ENCODE results near the gene RILPL1. TPM values are rescaled to one million over a fixed set of nuclear protein-coding genes. Genes with fewer than 3 reads are reported as not detected.
"Not testable (repeated sequence)": the region's sequence is repeated elsewhere in the genome, so short reads cannot be mapped to it uniquely, and the experiment has no call there.

The RILPL1 gene
- total RNA-seq, 2 donors from 2014 or later, result 5.4 TPM

- Mint-ChIP-seq H3K27ac (no peak overlapping the region), H3K4me1 (ENCODE audit: low read depth) (peaks cover 35% of the 10 kb centered on the region), H3K9me3 (no peaks in the 10 kb centered on the region), H3K36me3 (ENCODE audit: insufficient read depth in 2 of 2) (no peaks in the 10 kb centered on the region), H3K27me3 (ENCODE audit: low read depth) (no peaks in the 10 kb centered on the region), H3K4me3 (peak overlapping the region in 1 of 2 donors; percentile 12)
- ATAC-seq (replicated peaks in 1 of 2) (peak; percentile 17 to 35), DNase-seq (no peak)
Measured at GRCh38 chr12:123483602-123484248, 49.8 kb downstream of the RILPL1 start.

DNA sequence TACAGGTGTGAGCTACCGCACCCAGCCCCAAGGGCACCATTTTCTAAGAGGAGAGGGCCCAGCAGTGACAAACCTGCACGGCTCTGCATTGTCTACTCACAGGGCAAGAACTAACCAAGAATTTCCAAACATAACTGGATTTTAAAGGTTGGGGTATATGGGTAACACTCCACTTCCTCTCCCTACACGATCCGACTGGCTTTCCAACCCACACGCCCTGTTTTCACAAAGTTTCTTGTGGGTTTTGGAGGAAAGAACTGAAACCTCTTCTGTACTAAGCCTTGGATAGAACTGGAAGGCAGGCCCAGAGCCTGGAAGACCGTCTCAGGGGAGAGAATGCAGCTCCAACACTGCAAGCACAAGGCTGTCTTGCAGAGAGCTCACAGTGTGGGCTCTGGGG lies 50.6 kb downstream of the RILPL1 start:
- peaks cover 35% of the 10 kb centered on the region for H3K4me1 Mint-ChIP-seq (ENCODE audit: low read depth)
- ATAC-seq (replicated peaks in 1 of 2), result no peak
- no peak overlapping the region for H3K27ac Mint-ChIP-seq

GRCh38 chr12:123481251-123481650 lies 52.3 kb downstream of the RILPL1 start:
- not testable (repeated sequence) for H3K9me3 Mint-ChIP-seq; H3K4me3 Mint-ChIP-seq; H3K36me3 Mint-ChIP-seq (ENCODE audit: insufficient read depth in 2 of 2); ATAC-seq (replicated peaks in 1 of 2); DNase-seq; H3K27me3 Mint-ChIP-seq (ENCODE audit: low read depth); H3K27ac Mint-ChIP-seq
- peaks cover 35% of the 10 kb centered on the region for H3K4me1 Mint-ChIP-seq (ENCODE audit: low read depth)

More for the DNA sequence above, 50.6 kb downstream of the RILPL1 start:
- H3K27me3 Mint-ChIP-seq (ENCODE audit: low read depth), result no peaks in the 10 kb centered on the region
- no peaks in the 10 kb centered on the region for H3K9me3 Mint-ChIP-seq
- no peaks in the 10 kb centered on the region for H3K36me3 Mint-ChIP-seq (ENCODE audit: insufficient read depth in 2 of 2)
- no peak for DNase-seq
- no peak overlapping the region for H3K4me3 Mint-ChIP-seq

DNA sequence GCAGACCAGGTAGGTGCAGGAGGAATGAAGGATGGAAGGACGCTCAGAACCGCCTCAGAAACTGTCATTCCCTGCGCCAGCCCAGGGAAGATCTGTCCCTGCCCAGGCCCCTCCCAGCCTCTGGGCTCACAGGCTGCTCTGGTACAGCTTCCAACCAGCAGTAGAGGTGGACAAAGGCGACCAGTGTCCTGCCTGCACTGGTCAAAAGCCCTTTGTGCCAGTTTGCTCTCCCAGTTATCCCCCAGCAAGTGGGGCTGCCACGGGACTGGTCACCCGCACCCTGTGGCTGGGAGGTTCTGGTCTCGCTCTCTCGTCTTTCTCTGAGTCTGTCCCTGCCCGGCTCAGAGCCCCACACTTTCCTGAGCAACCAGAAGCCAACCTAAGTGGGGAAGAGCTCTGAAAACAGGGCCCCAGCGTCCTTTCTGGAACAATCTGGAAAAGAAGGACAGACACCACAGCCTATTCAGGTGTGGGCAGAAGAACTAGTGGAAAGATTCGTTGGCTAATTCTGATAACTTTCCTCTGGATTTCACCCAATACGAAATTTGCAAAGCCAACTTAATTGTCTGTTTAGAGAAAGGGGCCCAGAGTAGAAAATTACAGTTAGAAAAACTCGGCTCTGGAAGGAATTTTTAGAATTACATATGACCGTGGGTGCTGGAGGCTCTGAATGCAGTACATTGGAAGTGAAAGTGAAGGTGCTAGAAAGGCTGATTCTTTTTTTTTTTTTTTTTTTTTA lies 53.9 kb downstream of the RILPL1 start:
- ATAC-seq (replicated peaks in 1 of 2), result no peak
- H3K27me3 Mint-ChIP-seq (ENCODE audit: low read depth), result no peaks in the 10 kb centered on the region
- H3K4me1 Mint-ChIP-seq (ENCODE audit: low read depth), result peaks cover 38% of the 10 kb centered on the region
- peaks cover 0 to 2% of the 10 kb centered on the region in 2 donors for H3K36me3 Mint-ChIP-seq (ENCODE audit: insufficient read depth in 2 of 2)
- H3K9me3 Mint-ChIP-seq, result no peaks in the 10 kb centered on the region
- DNase-seq, result no peak
- H3K27ac Mint-ChIP-seq, result peak overlapping the region; percentile 60
- H3K4me3 Mint-ChIP-seq, result no peak overlapping the region

DNA sequence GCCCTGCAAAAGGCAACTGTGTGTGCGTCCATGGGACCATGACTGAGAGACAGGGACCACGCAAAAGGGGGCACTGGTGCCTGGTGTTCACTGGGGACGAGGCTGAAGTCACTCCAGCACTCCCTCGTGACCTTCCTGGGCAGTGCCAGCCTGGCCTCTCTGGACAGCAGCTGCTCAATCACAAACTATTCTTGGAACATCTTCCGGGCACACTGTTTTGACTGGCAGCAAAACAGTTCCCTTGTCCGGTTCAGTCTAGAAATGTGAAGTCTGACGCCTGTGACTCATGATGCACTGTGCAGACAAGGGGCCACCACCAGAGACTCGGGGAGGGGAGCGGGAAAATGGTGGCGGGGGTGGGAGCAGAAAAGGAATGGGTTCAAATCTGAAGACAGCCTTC lies 54.8 kb downstream of the RILPL1 start:
- Mint-ChIP-seq H3K27me3 (ENCODE audit: low read depth) (no peaks in the 10 kb centered on the region), H3K4me3 (no peak overlapping the region), H3K27ac (no peak overlapping the region), H3K9me3 (no peaks in the 10 kb centered on the region), H3K4me1 (ENCODE audit: low read depth) (peaks cover 36% of the 10 kb centered on the region), H3K36me3 (ENCODE audit: insufficient read depth in 2 of 2) (peaks cover 0 to 2% of the 10 kb centered on the region in 2 donors)
- no peak for DNase-seq
- no peak for ATAC-seq (replicated peaks in 1 of 2)

DNA sequence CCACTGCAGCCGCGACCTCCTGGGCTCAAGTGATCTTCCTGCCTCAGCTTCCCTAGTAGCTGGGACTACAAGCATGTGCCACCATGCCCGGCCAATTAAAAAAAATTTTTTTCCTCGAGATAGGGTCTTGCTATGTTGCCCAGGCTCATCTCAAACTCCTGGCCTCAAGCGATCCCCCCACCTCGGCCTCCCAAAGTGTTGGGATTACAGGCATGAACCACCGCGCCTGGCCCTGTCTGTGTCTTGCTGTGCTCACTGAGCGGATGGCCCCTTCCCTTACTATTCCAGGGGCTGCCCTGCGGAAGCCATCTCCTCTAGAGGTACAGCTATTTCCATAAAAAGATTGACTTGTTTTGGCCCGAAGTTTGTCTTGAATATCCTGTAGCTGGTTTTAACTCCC lies 55.5 kb downstream of the RILPL1 start:
- Mint-ChIP-seq H3K27me3 (ENCODE audit: low read depth) (no peaks in the 10 kb centered on the region), H3K36me3 (ENCODE audit: insufficient read depth in 2 of 2) (peaks cover 0 to 2% of the 10 kb centered on the region in 2 donors), H3K4me3 (no peak overlapping the region), H3K9me3 (no peaks in the 10 kb centered on the region), H3K27ac (no peak overlapping the region), H3K4me1 (ENCODE audit: low read depth) (peaks cover 29% of the 10 kb centered on the region)
- DNase-seq, result no peak
- no peak for ATAC-seq (replicated peaks in 1 of 2)

- H3K4me3 Mint-ChIP-seq, result peak overlapping the region; percentile 43 to 74
- H3K9me3 Mint-ChIP-seq, result no peaks in the 10 kb centered on the region
- ATAC-seq (replicated peaks in 1 of 2) (no peak), DNase-seq (no peak)
- H3K4me1 Mint-ChIP-seq (ENCODE audit: low read depth), result peaks cover 24% of the 10 kb centered on the region
- H3K27me3 Mint-ChIP-seq (ENCODE audit: low read depth), result no peaks in the 10 kb centered on the region
- peaks cover 0 to 8% of the 10 kb centered on the region in 2 donors for H3K36me3 Mint-ChIP-seq (ENCODE audit: insufficient read depth in 2 of 2)
- H3K27ac Mint-ChIP-seq, result peak overlapping the region; percentile 94
Measured at GRCh38 chr12:123475246-123475703, 58.2 kb downstream of the RILPL1 start.

DNA sequence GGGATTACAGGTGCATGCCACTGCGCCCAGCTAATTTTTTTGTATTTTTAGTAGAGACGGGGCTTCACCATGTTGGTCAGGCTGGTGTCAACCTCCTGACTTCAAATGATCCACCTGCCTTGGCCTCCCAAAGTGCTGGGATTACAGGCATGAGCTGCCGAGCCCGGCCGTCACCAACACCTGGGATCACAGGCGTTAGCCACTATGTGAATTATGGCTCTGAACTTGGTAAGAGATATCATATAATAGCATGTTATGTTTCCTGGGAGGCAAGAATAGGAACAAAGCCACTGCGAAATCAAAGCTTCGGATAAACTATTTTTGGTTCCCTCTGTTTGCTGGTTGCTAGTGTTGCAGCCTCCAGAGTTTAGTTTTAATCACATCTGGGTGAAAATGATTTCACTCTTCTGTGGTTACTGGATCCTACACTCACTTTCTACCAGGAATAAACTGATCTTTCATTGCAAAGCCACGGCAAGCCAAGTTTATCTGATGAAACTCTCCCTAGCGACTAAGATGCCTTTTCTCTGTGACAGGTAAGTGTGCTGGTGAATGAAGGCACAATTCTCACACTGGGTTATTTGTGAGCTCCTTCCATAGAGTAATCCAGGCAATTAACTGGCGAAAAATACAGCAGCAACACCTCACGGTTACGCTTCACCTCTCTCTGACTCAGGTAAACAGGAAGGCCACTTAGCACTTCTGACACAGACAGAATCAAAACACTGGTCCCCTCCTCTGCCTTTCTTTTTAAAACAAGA lies 58.9 kb downstream of the RILPL1 start:
- Mint-ChIP-seq H3K27ac (peak overlapping the region; percentile 94), H3K4me3 (peak overlapping the region; percentile 43 to 74), H3K36me3 (ENCODE audit: insufficient read depth in 2 of 2) (peaks cover 0 to 8% of the 10 kb centered on the region in 2 donors), H3K27me3 (ENCODE audit: low read depth) (no peaks in the 10 kb centered on the region), H3K9me3 (no peaks in the 10 kb centered on the region), H3K4me1 (ENCODE audit: low read depth) (peaks cover 17% of the 10 kb centered on the region)
- ATAC-seq (replicated peaks in 1 of 2), result peak; percentile 51 to 63
- no peak for DNase-seq

GRCh38 chr12:123472438-123472849 lies 61.1 kb downstream of the RILPL1 start:
- Mint-ChIP-seq H3K4me1 (ENCODE audit: low read depth) (peaks cover 17% of the 10 kb centered on the region), H3K4me3 (no peak overlapping the region), H3K9me3 (no peaks in the 10 kb centered on the region), H3K27ac (no peak overlapping the region), H3K36me3 (ENCODE audit: insufficient read depth in 2 of 2) (peaks cover 0 to 8% of the 10 kb centered on the region in 2 donors), H3K27me3 (ENCODE audit: low read depth) (no peaks in the 10 kb centered on the region)
- DNase-seq (no peak), ATAC-seq (replicated peaks in 1 of 2) (no peak)

- H3K27ac Mint-ChIP-seq, result no peak overlapping the region
- H3K36me3 Mint-ChIP-seq (ENCODE audit: insufficient read depth in 2 of 2), result peaks cover 0 to 8% of the 10 kb centered on the region in 2 donors
- H3K4me3 Mint-ChIP-seq, result no peak overlapping the region
Measured at GRCh38 chr12:123471374-123472068, 62.0 kb downstream of the RILPL1 start.

DNA sequence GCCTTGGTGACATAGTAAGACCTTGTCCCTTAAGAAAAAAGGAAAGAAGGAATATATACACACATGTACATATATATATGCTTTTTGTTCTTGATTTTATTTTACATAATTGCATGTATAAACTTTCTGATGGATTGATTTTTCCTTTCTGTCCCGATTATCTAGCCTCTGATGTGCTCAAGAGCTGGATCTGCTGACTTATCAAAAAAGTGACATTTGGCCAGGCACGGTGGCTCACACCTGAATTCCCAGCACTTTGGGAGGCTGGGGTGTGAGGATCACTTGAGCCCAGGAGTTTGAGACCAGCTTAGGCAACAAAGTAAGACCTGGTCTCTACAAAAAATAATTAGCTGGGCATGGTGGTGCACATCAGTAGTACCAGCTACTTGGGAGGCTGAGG lies 63.5 kb downstream of the RILPL1 start:
- H3K27ac Mint-ChIP-seq, result no peak overlapping the region
- peaks cover 10 to 18% of the 10 kb centered on the region in 2 donors for H3K36me3 Mint-ChIP-seq (ENCODE audit: insufficient read depth in 2 of 2)
- H3K4me3 Mint-ChIP-seq, result no peak overlapping the region

More at GRCh38 chr12:123471374-123472068, 62.0 kb downstream of the RILPL1 start:
- DNase-seq (no peak), ATAC-seq (replicated peaks in 1 of 2) (no peak)
- Mint-ChIP-seq H3K9me3 (no peaks in the 10 kb centered on the region), H3K4me1 (ENCODE audit: low read depth) (peaks cover 17% of the 10 kb centered on the region), H3K27me3 (ENCODE audit: low read depth) (no peaks in the 10 kb centered on the region)

DNA sequence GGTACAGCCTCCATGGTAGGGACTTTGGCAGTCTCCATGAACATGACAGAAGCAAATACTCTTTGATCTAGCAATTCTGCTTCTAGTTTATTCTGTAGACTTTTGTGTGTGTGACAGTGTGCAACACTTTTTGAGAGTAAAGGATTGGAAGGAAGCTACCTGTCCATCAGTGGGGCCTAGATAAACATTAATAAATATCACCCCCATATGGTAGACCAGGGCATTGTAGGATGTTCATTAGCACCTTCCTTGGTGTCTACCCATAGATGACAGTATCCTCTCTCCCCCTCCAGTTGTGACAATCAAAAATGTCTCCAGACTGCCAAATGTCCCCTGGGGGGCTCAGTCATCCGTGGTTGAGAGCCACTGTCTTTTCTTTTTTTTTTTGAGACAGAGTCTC lies 64.7 kb downstream of the RILPL1 start:
- no peak overlapping the region for H3K4me3 Mint-ChIP-seq
- H3K9me3 Mint-ChIP-seq, result no peaks in the 10 kb centered on the region
- ATAC-seq (replicated peaks in 1 of 2), result peak; percentile 36 to 45
- no peak for DNase-seq
- no peak overlapping the region for H3K27ac Mint-ChIP-seq
- H3K27me3 Mint-ChIP-seq (ENCODE audit: low read depth), result no peaks in the 10 kb centered on the region
- H3K4me1 Mint-ChIP-seq (ENCODE audit: low read depth), result peaks cover 6% of the 10 kb centered on the region
- H3K36me3 Mint-ChIP-seq (ENCODE audit: insufficient read depth in 2 of 2), result peaks cover 10 to 19% of the 10 kb centered on the region in 2 donors

More for the DNA sequence above, 63.5 kb downstream of the RILPL1 start:
- ATAC-seq (replicated peaks in 1 of 2) (no peak), DNase-seq (no peak)
- H3K9me3 Mint-ChIP-seq, result no peaks in the 10 kb centered on the region
- H3K27me3 Mint-ChIP-seq (ENCODE audit: low read depth), result no peaks in the 10 kb centered on the region
- peaks cover 16% of the 10 kb centered on the region for H3K4me1 Mint-ChIP-seq (ENCODE audit: low read depth)

All from activated T-cell treated with anti-CD3 and anti-CD28 coated beads, Interleukin-2, amount 50 U/mL, for 72 hours (primary cell).